KMS-11 (cell line): ENCODE data around the gene ATE1.

ENCODE experiments used
- H2AFZ ChIP-seq: fragments of 200-600 bp; sonication (generic); 2 replicates; pipeline ENCODE4 v1.6.1; 2016; ENCODE audit warnings: antibody characterized with exemption, mixed run types, low read depth
- H3K27ac ChIP-seq: fragments of 200-600 bp; sonication (generic); 2 replicates; pipeline ENCODE4 v1.6.1; 2016; ENCODE audit warnings: mild to moderate bottlenecking, mixed run types
- H3K27me3 ChIP-seq: fragments of 200-600 bp; sonication (generic); 2 replicates; pipeline ENCODE4 v1.6.1; 2017; ENCODE audit warnings: mild to moderate bottlenecking, low read depth, mixed run types, moderate library complexity; ENCODE audit not compliant: insufficient read depth
- H3K36me3 ChIP-seq: fragments of 200-600 bp; sonication (generic); 2 replicates; pipeline ENCODE4 v1.6.1; 2017; ENCODE audit warnings: mild to moderate bottlenecking, mixed run types; ENCODE audit not compliant: insufficient read depth
- H3K4me1 ChIP-seq: fragments of 200-600 bp; sonication (generic); 2 replicates; pipeline ENCODE4 v1.6.1; 2016; ENCODE audit warnings: mild to moderate bottlenecking, low read depth, mixed run types; ENCODE audit not compliant: poor library complexity, severe bottlenecking
- H3K4me2 ChIP-seq: fragments of 200-600 bp; sonication (generic); 2 replicates; pipeline ENCODE4 v1.7.0; 2016; ENCODE audit warnings: mild to moderate bottlenecking, mixed run types
- H3K4me3 ChIP-seq: fragments of 200-600 bp; sonication (generic); IDR thresholded peaks from 2 replicates; pipeline ENCODE4 v1.6.1; 2017; ENCODE audit warnings: low read depth, low read length, mixed read lengths; ENCODE audit not compliant: insufficient read depth
- H3K79me2 ChIP-seq: fragments of 200-600 bp; sonication (generic); 2 replicates; pipeline ENCODE4 v1.6.1; 2016; ENCODE audit warnings: low read depth, mixed run types; ENCODE audit not compliant: insufficient read depth
- H3K9ac ChIP-seq: fragments of 200-600 bp; sonication (generic); 2 replicates; pipeline ENCODE4 v1.6.1; 2016; ENCODE audit warnings: mild to moderate bottlenecking, mixed run types
- H4K20me1 ChIP-seq: fragments of 200-600 bp; sonication (generic); 2 replicates; pipeline ENCODE4 v1.6.1; 2016; ENCODE audit warnings: mild to moderate bottlenecking, mixed run types; ENCODE audit not compliant: insufficient read depth
- TF ChIP-seq, protein P1 (sequence below): fragments of 200-600 bp; sonication (generic); conservative IDR thresholded peaks from 2 replicates; pipeline ENCODE4 v1.6.1; 2017; ENCODE audit warnings: low read depth, mild to moderate bottlenecking, antibody characterized with exemption, low read length, moderate library complexity, mixed read lengths

The ATE1 gene

DNA sequence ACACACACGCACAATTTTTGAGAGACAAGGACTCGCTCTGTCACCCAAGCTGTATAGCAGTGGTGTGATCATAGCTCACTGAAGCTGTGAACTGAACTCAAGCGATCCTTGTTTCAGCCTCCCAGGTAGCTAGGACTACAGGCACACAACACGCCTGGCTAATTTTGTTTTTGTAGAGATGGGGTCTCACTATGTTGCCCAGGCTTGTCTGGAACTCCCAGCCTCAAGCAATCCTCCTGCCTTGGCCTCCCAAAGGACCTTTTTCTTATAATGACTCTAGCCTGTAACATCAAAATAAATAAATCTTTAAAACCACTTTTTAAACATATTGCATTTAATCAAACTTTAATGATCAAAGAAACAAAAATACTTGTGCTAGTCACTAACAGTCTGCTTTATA is 188.7 kb downstream of the ATE1 start:
- no peak overlapping the region for H3K4me2 ChIP-seq
- H3K36me3 ChIP-seq: no peaks in the 10 kb centered on the region
- H2AFZ ChIP-seq: no peak overlapping the region
- H3K9ac ChIP-seq: no peak overlapping the region
- no peaks in the 10 kb centered on the region for H4K20me1 ChIP-seq
- no peak overlapping the region for H3K4me3 ChIP-seq
- H3K4me1 ChIP-seq: no peaks in the 10 kb centered on the region
- H3K27me3 ChIP-seq: no peaks in the 10 kb centered on the region
- TF ChIP-seq, protein P1, sequence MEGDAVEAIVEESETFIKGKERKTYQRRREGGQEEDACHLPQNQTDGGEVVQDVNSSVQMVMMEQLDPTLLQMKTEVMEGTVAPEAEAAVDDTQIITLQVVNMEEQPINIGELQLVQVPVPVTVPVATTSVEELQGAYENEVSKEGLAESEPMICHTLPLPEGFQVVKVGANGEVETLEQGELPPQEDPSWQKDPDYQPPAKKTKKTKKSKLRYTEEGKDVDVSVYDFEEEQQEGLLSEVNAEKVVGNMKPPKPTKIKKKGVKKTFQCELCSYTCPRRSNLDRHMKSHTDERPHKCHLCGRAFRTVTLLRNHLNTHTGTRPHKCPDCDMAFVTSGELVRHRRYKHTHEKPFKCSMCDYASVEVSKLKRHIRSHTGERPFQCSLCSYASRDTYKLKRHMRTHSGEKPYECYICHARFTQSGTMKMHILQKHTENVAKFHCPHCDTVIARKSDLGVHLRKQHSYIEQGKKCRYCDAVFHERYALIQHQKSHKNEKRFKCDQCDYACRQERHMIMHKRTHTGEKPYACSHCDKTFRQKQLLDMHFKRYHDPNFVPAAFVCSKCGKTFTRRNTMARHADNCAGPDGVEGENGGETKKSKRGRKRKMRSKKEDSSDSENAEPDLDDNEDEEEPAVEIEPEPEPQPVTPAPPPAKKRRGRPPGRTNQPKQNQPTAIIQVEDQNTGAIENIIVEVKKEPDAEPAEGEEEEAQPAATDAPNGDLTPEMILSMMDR: no peak
- no peaks in the 10 kb centered on the region for H3K79me2 ChIP-seq
- H3K27ac ChIP-seq: no peak overlapping the region

DNA sequence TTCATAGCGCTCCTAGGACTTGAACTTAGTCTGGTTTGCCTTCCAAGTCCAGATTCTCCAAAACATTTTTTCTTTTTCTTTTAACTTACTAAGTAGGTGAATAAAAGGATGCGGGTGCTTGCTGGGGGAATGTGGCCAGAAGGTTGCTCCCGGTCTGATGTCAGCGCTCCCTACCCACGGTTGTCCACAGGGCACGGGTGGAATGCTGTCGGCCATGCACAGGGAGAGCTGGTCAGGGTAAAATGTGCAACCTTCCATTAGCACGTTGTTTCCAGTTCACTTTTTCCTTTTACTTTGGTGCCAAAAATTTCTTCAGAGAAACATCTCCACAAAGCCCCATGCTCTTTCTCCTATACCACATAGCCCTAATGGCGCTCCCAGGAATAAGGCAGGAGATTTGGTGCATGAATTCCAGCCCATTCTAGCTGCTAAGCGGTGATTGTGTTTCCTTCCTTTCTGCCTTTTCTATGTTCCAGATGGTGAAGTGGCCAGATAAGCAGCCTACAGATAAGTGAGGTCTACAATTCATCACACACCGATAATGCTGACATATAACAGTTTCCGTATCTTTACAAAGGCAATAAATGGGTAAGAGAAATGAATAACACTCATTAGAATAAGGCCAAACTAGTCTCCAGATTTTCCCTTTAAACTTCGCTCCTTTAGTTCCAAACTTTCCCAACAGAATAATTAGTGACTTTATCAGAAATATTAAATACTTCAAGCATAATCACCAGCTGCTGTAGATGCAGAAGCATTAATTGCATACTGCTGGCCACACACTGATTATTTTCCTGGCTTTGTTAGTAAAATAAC is 191.3 kb downstream of the ATE1 start:
- H3K36me3 ChIP-seq: no peaks in the 10 kb centered on the region
- H3K79me2 ChIP-seq: no peaks in the 10 kb centered on the region
- no peak overlapping the region for H2AFZ ChIP-seq
- H3K27ac ChIP-seq: no peak overlapping the region
- no peaks in the 10 kb centered on the region for H4K20me1 ChIP-seq
- no peaks in the 10 kb centered on the region for H3K27me3 ChIP-seq
- H3K9ac ChIP-seq: no peak overlapping the region
- TF ChIP-seq, protein P1: no peak
- no peaks in the 10 kb centered on the region for H3K4me1 ChIP-seq
- no peak overlapping the region for H3K4me2 ChIP-seq
- no peak overlapping the region for H3K4me3 ChIP-seq

DNA sequence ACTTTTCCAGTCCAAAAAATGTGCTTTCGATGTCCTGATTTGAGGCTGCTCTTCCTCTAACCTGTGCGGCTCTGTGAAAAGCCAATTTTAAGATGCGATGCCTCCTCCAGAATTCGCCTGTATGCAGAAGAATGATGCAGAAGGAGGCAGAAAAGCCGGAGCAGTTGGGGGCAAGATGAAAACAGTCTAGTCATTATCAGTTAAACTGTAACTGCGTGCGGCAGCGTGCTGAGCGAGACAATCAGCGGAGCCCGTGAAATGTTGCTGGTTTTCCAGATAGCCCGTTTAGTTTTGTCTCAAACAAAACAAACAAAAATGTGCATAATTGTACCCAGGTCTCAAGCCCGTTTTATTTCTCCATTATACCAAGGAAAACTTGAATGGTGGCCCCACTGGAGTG is 192.6 kb downstream of the ATE1 start:
- Histone ChIP-seq H3K4me3 (no peak overlapping the region), H3K36me3 (no peaks in the 10 kb centered on the region), H3K27ac (no peak overlapping the region), H3K4me1 (no peaks in the 10 kb centered on the region), H3K79me2 (no peaks in the 10 kb centered on the region), H2AFZ (no peak overlapping the region), H3K4me2 (no peak overlapping the region), H3K9ac (no peak overlapping the region), H4K20me1 (no peaks in the 10 kb centered on the region), H3K27me3 (no peaks in the 10 kb centered on the region)
- TF ChIP-seq, protein P1: no peak

DNA sequence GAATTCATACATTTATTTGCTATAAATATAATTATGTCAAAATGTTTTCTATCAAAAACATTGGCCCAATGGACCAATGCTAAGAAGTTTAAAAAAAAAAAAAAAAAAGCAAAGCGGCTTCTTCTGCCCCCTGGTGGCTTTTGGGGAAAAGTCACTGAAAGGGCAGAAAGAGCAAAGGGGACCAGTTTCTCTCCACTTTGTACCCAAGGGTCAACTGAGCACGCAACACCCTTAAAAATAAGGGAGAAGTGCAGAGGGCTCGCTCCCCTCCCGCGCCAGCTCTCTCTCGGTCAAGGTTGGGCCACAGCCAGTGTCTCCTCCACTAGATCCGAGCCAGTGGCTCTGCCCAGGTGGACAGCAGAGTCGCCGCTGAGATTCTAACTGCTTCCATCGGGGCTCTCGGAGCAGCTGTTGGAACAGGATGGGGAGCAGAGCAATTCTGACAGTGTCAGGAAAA is 193.2 kb downstream of the ATE1 start:
- no peak overlapping the region for H3K9ac ChIP-seq
- H2AFZ ChIP-seq: no peak overlapping the region
- H4K20me1 ChIP-seq: no peaks in the 10 kb centered on the region
- H3K4me3 ChIP-seq: no peak overlapping the region
- no peak overlapping the region for H3K27ac ChIP-seq
- H3K27me3 ChIP-seq: no peaks in the 10 kb centered on the region
- H3K36me3 ChIP-seq: no peaks in the 10 kb centered on the region
- H3K4me1 ChIP-seq: no peaks in the 10 kb centered on the region
- TF ChIP-seq, protein P1: peak; percentile 81
- H3K79me2 ChIP-seq: no peaks in the 10 kb centered on the region
- H3K4me2 ChIP-seq: no peak overlapping the region
